Osteoblast (primary cell): ENCODE data around the gene VPREB3. TPM values are rescaled to one million over a fixed set of nuclear protein-coding genes. Genes with fewer than 3 reads are reported as not detected.

Experiments used
- DNase-seq: peaks from one replicate; pipeline ENCODE4 v3.0.0; 2011; ENCODE audit warnings: low spot score, mixed read lengths; ENCODE audit not compliant: insufficient read length; ENCODE audit errors: missing footprints
- H2AFZ ChIP-seq: 2 replicates; pipeline ENCODE4 v1.6.0; 2011; ENCODE audit warnings: mild to moderate bottlenecking, low read length
- H3K27ac ChIP-seq: 2 replicates; pipeline ENCODE4 v1.5.1; 2011; ENCODE audit warnings: mild to moderate bottlenecking, low read depth, low read length, moderate library complexity
- H3K27me3 ChIP-seq: 2 replicates; pipeline ENCODE4 v1.6.0; 2012; ENCODE audit warnings: mild to moderate bottlenecking, control low read depth, inconsistent platforms, low read length, moderate library complexity; ENCODE audit not compliant: insufficient read depth
- H3K36me3 ChIP-seq: 2 replicates; pipeline ENCODE4 v1.5.1; 2011; ENCODE audit warnings: mild to moderate bottlenecking, low read length, control low read depth, moderate library complexity; ENCODE audit not compliant: insufficient read depth
- H3K4me1 ChIP-seq: 2 replicates; pipeline ENCODE4 v1.5.1; 2011; ENCODE audit warnings: mild to moderate bottlenecking, low read length, control low read depth, moderate library complexity; ENCODE audit not compliant: insufficient read depth
- H3K4me2 ChIP-seq: 2 replicates; pipeline ENCODE4 v1.6.0; 2011; ENCODE audit warnings: mild to moderate bottlenecking, low read length; ENCODE audit not compliant: insufficient read depth
- H3K4me3 ChIP-seq: fragments of 200-600 bp; sonication (generic); 3 replicates; pipeline ENCODE4 v1.5.1; 2012; ENCODE audit warnings: mild to moderate bottlenecking, low read length, inconsistent platforms; ENCODE audit not compliant: insufficient read depth
- H3K79me2 ChIP-seq: 2 replicates; pipeline ENCODE4 v1.6.0; 2012; ENCODE audit warnings: mild to moderate bottlenecking, low read length, control low read depth, inconsistent platforms; ENCODE audit not compliant: insufficient read depth
- H3K9me3 ChIP-seq: 2 replicates; pipeline ENCODE4 v1.5.1; 2011; ENCODE audit warnings: low read depth, low read length, control low read depth
- H4K20me1 ChIP-seq: 2 replicates; pipeline ENCODE4 v1.6.0; 2012; ENCODE audit warnings: mild to moderate bottlenecking, low read length, control low read depth; ENCODE audit not compliant: insufficient read depth
- total RNA-seq: library from RNA; depleted of rRNA; stranded (reverse); fragments of >200 nt; gene quantifications from 2 replicates; pipeline ENCODE4 v1.2.3, GENCODE V29; 2012
- TF ChIP-seq, protein P1 (sequence below): IDR thresholded peaks from 2 replicates; pipeline ENCODE4 v1.5.1; 2011; ENCODE audit warnings: mild to moderate bottlenecking, low read depth, low read length, moderate library complexity; ENCODE audit errors: extremely low read depth

The VPREB3 gene
- total RNA-seq, 1 donor = not detected

DNA sequence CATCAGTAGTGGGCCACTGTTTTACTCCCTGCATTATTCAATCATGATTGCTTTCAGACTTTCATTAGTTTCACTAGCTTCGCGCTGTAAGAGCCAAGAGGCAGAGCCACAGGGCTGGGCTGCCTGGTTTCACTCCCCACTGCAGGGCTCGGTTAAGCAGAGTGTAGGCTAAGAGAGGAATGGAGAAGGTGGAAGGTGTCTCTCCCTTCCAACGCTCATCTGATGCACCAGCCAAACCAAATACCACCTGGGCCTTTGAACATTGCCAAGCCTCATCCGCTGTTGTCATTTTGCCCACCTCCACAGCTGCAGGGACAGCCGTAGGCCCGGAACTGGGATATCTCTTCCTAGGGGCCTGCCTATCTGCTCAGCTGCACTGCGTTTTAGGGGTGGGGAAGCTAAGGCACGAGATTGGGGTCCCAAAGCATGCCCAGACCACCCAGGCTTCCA, 32.1 kb upstream of the VPREB3 start:
- DNase-seq = peak; percentile 36
- Histone ChIP-seq H3K27ac (peak overlapping the region; percentile 94), H3K27me3 (no peaks in the 10 kb centered on the region), H2AFZ (peak overlapping the region; percentile 84), H4K20me1 (peaks cover 34% of the 10 kb centered on the region), H3K4me2 (peak overlapping the region; percentile 90), H3K4me3 (peak overlapping the region; percentile 85), H3K4me1 (peaks cover 48% of the 10 kb centered on the region), H3K79me2 (peaks cover 43% of the 10 kb centered on the region), H3K36me3 (peaks cover 2% of the 10 kb centered on the region), H3K9me3 (no peaks in the 10 kb centered on the region)
- TF ChIP-seq, protein P1, sequence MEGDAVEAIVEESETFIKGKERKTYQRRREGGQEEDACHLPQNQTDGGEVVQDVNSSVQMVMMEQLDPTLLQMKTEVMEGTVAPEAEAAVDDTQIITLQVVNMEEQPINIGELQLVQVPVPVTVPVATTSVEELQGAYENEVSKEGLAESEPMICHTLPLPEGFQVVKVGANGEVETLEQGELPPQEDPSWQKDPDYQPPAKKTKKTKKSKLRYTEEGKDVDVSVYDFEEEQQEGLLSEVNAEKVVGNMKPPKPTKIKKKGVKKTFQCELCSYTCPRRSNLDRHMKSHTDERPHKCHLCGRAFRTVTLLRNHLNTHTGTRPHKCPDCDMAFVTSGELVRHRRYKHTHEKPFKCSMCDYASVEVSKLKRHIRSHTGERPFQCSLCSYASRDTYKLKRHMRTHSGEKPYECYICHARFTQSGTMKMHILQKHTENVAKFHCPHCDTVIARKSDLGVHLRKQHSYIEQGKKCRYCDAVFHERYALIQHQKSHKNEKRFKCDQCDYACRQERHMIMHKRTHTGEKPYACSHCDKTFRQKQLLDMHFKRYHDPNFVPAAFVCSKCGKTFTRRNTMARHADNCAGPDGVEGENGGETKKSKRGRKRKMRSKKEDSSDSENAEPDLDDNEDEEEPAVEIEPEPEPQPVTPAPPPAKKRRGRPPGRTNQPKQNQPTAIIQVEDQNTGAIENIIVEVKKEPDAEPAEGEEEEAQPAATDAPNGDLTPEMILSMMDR = no peak

DNA sequence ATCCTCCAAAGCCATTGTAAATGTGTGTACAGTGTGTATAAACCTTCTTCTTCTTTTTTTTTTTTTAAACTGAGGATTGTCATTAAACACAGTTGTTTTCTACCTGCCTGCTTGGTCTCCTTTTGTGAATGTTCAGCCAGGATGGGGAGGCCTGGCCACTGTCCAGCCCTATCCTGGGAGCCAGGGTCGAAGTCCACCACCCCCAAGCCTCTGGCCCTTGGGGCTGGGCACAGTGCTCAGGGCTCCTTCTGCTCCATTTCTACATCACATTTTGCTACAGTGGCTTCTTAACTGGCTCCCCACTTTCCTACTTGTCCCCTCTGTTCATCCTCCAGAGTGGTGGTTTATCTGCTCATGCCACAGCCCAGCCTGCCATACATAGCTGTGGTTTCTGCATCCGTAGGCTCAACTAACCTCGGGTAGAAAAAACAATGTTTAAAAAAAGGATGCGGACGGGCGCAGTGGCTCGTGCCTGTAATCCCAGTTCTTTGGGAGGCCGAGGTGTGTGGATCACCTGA, 30.0 kb upstream of the VPREB3 start:
- Histone ChIP-seq H3K4me3 (no peak overlapping the region), H3K27ac (no peak overlapping the region), H3K4me1 (peaks cover 42% of the 10 kb centered on the region), H3K9me3 (no peaks in the 10 kb centered on the region), H2AFZ (no peak overlapping the region), H3K79me2 (peaks cover 23% of the 10 kb centered on the region), H3K36me3 (no peaks in the 10 kb centered on the region), H3K4me2 (peak overlapping the region; percentile 60), H3K27me3 (no peaks in the 10 kb centered on the region), H4K20me1 (peaks cover 20% of the 10 kb centered on the region)
- TF ChIP-seq, protein P1 = no peak
- DNase-seq = peak; percentile 94

DNA sequence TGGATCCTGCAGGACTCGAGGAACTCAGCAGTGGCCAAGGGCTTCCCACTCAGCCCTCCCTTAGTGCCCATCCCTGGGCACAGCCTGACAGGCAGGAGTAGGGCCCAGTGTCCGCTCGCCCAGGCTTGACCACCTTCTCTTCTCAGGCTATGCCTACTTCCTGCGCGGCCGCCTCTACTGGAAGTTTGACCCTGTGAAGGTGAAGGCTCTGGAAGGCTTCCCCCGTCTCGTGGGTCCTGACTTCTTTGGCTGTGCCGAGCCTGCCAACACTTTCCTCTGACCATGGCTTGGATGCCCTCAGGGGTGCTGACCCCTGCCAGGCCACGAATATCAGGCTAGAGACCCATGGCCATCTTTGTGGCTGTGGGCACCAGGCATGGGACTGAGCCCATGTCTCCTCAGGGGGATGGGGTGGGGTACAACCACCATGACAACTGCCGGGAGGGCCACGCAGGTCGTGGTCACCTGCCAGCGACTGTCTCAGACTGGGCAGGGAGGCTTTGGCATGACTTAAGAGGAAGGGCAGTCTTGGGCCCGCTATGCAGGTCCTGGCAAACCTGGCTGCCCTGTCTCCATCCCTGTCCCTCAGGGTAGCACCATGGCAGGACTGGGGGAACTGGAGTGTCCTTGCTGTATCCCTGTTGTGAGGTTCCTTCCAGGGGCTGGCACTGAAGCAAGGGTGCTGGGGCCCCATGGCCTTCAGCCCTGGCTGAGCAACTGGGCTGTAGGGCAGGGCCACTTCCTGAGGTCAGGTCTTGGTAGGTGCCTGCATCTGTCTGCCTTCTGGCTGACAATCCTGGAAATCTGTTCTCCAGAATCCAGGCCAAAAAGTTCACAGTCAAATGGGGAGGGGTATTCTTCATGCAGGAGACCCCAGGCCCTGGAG, 29.3 kb upstream of the VPREB3 start:
- Histone ChIP-seq H3K27me3 (no peaks in the 10 kb centered on the region), H3K4me3 (no peak overlapping the region), H3K9me3 (no peaks in the 10 kb centered on the region), H3K4me2 (no peak overlapping the region), H4K20me1 (peaks cover 12% of the 10 kb centered on the region), H2AFZ (no peak overlapping the region), H3K36me3 (no peaks in the 10 kb centered on the region), H3K4me1 (peaks cover 39% of the 10 kb centered on the region), H3K79me2 (peaks cover 16% of the 10 kb centered on the region), H3K27ac (no peak overlapping the region)
- TF ChIP-seq, protein P1 = no peak
- peak; percentile 39 for DNase-seq

DNA sequence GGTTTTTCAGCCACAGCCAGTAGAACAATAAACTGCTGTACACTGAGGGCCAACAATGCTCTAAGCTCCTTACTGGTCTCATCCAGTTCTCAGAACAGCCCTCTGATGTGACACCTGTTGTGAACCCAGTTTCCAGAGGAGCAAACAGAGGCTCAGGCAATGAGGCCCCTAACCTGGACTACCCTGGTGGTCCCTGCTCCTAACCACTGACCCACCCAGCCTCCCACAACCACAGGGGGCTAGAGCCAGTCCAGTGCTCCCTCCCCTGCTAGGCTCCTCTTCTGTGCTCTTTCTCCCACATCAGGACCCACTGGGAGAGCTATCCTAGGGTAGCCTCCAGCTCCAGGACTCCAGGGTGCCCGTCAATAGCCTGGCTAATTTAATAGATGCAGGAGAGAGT, 28.5 kb upstream of the VPREB3 start:
- peak; percentile 81 for DNase-seq
- H3K27ac ChIP-seq = no peak overlapping the region
- H3K4me2 ChIP-seq = no peak overlapping the region
- H3K9me3 ChIP-seq = no peaks in the 10 kb centered on the region
- H3K79me2 ChIP-seq = peaks cover 7% of the 10 kb centered on the region
- no peak overlapping the region for H3K4me3 ChIP-seq
- H2AFZ ChIP-seq = no peak overlapping the region
- H3K36me3 ChIP-seq = no peaks in the 10 kb centered on the region
- peaks cover 4% of the 10 kb centered on the region for H4K20me1 ChIP-seq
- TF ChIP-seq, protein P1 = no peak
- H3K27me3 ChIP-seq = no peaks in the 10 kb centered on the region
- peaks cover 32% of the 10 kb centered on the region for H3K4me1 ChIP-seq
